HepG2 (cell line): ENCODE data around the gene SULT4A1. TPM values are rescaled to one million over a fixed set of nuclear protein-coding genes. Genes with fewer than 3 reads are reported as not detected.

Source experiments
- ATAC-seq: fragments of 200-7000 bp; cut with Tn5 transposase; 3 replicates; pipeline ENCODE4 v1.9.1; 2020; ENCODE audit warnings: mild to moderate bottlenecking, moderate library complexity
- BruUV-seq: library from RNA; stranded (reverse); fragments of 400-500 nt; replicated peaks from 2 replicates; lab custom pipeline; 2021; lab: Mats Ljungman, UMichigan
- CTCF ChIA-PET: fragments of 300-600 bp; formaldehyde crosslinking; extraction: SDS; loops from one replicate; lab custom pipeline; 2021; ENCODE audit warnings: low total read pairs, inconsistent platforms, low intra/inter-chr PET ratio; lab: Yijun Ruan, JAX
- POLR2A ChIA-PET: fragments of 350-600 bp; sonication (Branson Sonifier 250); formaldehyde crosslinking; loops from one replicate; lab custom pipeline; 2020; ENCODE audit warnings: antibody characterized with exemption, inconsistent platforms; lab: Yijun Ruan, JAX
- DNase-seq: peaks from one replicate; pipeline ENCODE4 v3.0.0-alpha.2; 2015; ENCODE audit warnings: low spot score
- FAIRE-seq: peaks from 3 replicates; lab custom pipeline; 2011; peaks lifted over from hg19 to GRCh38; lab: Jason Lieb, UNC
- H2AFZ ChIP-seq: one replicate; pipeline ENCODE4 v1.6.1; 2011; ENCODE audit warnings: low read length, inconsistent platforms
- H3K27ac ChIP-seq: fragments of 300-600 bp; 3 replicates; pipeline ENCODE4 v1.8.0; 2011; ENCODE audit warnings: mixed run types, mild to moderate bottlenecking, mixed read lengths, low read length, inconsistent platforms; ENCODE audit not compliant: insufficient read depth; ENCODE audit errors: extremely low read length
- H3K27me3 ChIP-seq, 2 experiments: fragments of 200-600 bp in 1 of 2; 2 replicates in 1 of 2; 3 replicates in 1 of 2; pipeline versions ENCODE4 v1.6.0 to v1.8.0; 2011; ENCODE audit warnings: low read length in 2 of 2, mild to moderate bottlenecking in 2 of 2, moderate library complexity in 2 of 2, inconsistent platforms in 1 of 2; ENCODE audit not compliant: insufficient read depth in 2 of 2, control insufficient read depth in 1 of 2
- H3K36me3 ChIP-seq, 2 experiments: fragments of 200-600 bp in 1 of 2; replicated peaks in 1 of 2; 2 replicates in 1 of 2; 3 replicates in 1 of 2; pipeline versions ENCODE4 v1.5.1 to v1.8.0; 2011; ENCODE audit warnings: low read length in 2 of 2, inconsistent platforms in 1 of 2; ENCODE audit not compliant: insufficient read depth in 2 of 2, control insufficient read depth in 1 of 2
- H3K4me1 ChIP-seq: 2 replicates; pipeline ENCODE4 v1.5.1; 2012; ENCODE audit warnings: low read length, inconsistent platforms; ENCODE audit not compliant: insufficient read depth
- H3K4me2 ChIP-seq: 2 replicates; pipeline ENCODE4 v1.6.0; 2011; ENCODE audit warnings: low read depth, low read length, inconsistent platforms
- H3K4me3 ChIP-seq, 3 experiments: fragments of 200-600 bp in 1 of 3; sonication (generic), shearing (Covaris generic) in 1 of 3; replicated peaks in 1 of 3; 2 replicates each; pipeline ENCODE4 v1.5.1; 2011 to 2016; ENCODE audit warnings: low read length in 3 of 3, inconsistent platforms in 2 of 3, low read depth in 2 of 3, mild to moderate bottlenecking in 2 of 3, control low read depth in 1 of 3, mixed read lengths in 1 of 3; ENCODE audit not compliant: insufficient read depth in 1 of 3
- H3K79me2 ChIP-seq: one replicate; pipeline ENCODE4 v1.6.1; 2011; ENCODE audit warnings: low read length, inconsistent platforms; ENCODE audit not compliant: insufficient read depth
- H3K9ac ChIP-seq: 2 replicates; pipeline ENCODE4 v1.6.0; 2011; ENCODE audit warnings: mild to moderate bottlenecking, low read depth, low read length, inconsistent platforms; ENCODE audit not compliant: insufficient read depth
- H3K9me3 ChIP-seq: 2 replicates; pipeline ENCODE4 v1.5.1; 2012; ENCODE audit warnings: mild to moderate bottlenecking, low read length
- H4K20me1 ChIP-seq: 2 replicates; pipeline ENCODE4 v1.6.0; 2011; ENCODE audit warnings: inconsistent platforms, mild to moderate bottlenecking, low read length, moderate library complexity; ENCODE audit not compliant: insufficient read depth
- ARNT ChIP-seq: fragments of 450-650 bp; IDR thresholded peaks from 2 replicates; pipeline ENCODE4 v1.6.1; 2017
- CREB1 ChIP-seq, 2 experiments: fragments of 450-650 bp in 1 of 2; IDR thresholded peaks; 2 replicates each; pipeline ENCODE4 v1.6.1; 2016 to 2017; ENCODE audit warnings: control low read depth in 1 of 2, mild to moderate bottlenecking in 1 of 2, missing compliant biosample characterization in 1 of 2, missing genetic modification characterization in 1 of 2
- FLYWCH1 ChIP-seq: sonication (generic); formaldehyde crosslinking; IDR thresholded peaks from 2 replicates; pipeline ENCODE4 v1.8.1; 2023; ENCODE audit warnings: mild to moderate bottlenecking, missing genetic modification reagents
- FOXM1 ChIP-seq: sonication (generic); formaldehyde crosslinking; IDR thresholded peaks from 2 replicates; pipeline ENCODE4 v1.5.0; 2020; ENCODE audit warnings: missing genetic modification reagents
- HCFC1 ChIP-seq: fragments of 150-350 bp; IDR thresholded peaks from 2 replicates; pipeline ENCODE4 v1.6.1; 2014; ENCODE audit warnings: low read depth, low read length
- HNRNPK ChIP-seq: fragments of 200-400 bp; formaldehyde crosslinking; IDR thresholded peaks from 2 replicates; pipeline ENCODE4 v1.6.1; 2018; ENCODE audit warnings: low read length, low read depth, moderate library complexity, mild to moderate bottlenecking; ENCODE audit not compliant: poor library complexity, severe bottlenecking
- HOXA3 ChIP-seq: sonication (generic); formaldehyde crosslinking; IDR thresholded peaks from 2 replicates; pipeline ENCODE4 v1.5.0; 2020; ENCODE audit warnings: missing genetic modification reagents
- JUNB ChIP-seq: sonication (generic); formaldehyde crosslinking; IDR thresholded peaks from 2 replicates; pipeline ENCODE4 v1.8.0; 2022; ENCODE audit warnings: missing genetic modification reagents, mild to moderate bottlenecking, borderline replicate concordance
- MTA1 ChIP-seq: sonication (generic); formaldehyde crosslinking; IDR thresholded peaks from 2 replicates; pipeline ENCODE4 v1.4.0; 2020; ENCODE audit warnings: missing genetic modification reagents, mild to moderate bottlenecking, borderline replicate concordance
- PLRG1 ChIP-seq: fragments of 450-650 bp; conservative IDR thresholded peaks from 2 replicates; pipeline ENCODE4 v1.6.1; 2016
- ZFP36L2 ChIP-seq: sonication (generic); formaldehyde crosslinking; IDR thresholded peaks from 2 replicates; pipeline ENCODE4 v1.4.0; 2020; ENCODE audit warnings: missing genetic modification reagents
- ZNF232 ChIP-seq: sonication (generic); formaldehyde crosslinking; IDR thresholded peaks from 2 replicates; pipeline ENCODE4 v1.4.0; 2020; ENCODE audit warnings: missing genetic modification reagents, borderline replicate concordance
- ZNF253 ChIP-seq: sonication (generic); formaldehyde crosslinking; IDR thresholded peaks from 2 replicates; pipeline ENCODE4 v1.8.0; 2022; ENCODE audit warnings: mild to moderate bottlenecking, missing genetic modification reagents, borderline replicate concordance
- ZNF878 ChIP-seq: sonication (generic); formaldehyde crosslinking; IDR thresholded peaks from 2 replicates; pipeline ENCODE4 v1.8.1; 2023; ENCODE audit warnings: mild to moderate bottlenecking, missing genetic modification reagents, moderate library complexity
- WGBS: methylation state at CpG from one replicate; pipeline ENCODE4 v1.1.6; 2017; ENCODE audit warnings: low lambda C conversion rate; 5-methylcytosine and 5-hydroxymethylcytosine counted together
- in situ Hi-C: cut with HindIII; loops from 2 replicates; pipeline ENCODE4 v1.10.0; 2017; ENCODE audit warnings: low pct_unique_long_range_greater_than_20kb; ENCODE audit not compliant: extremely low pct_ligation_motif_present
- intact Hi-C: fragments of 100-400 bp; cut with micrococcal nuclease; formaldehyde crosslinking; loops from one replicate; pipeline ENCODE4 v1.10.0; 2022; ENCODE audit not compliant: unreplicated experiment
- polyA plus RNA-seq, 8 experiments: library from polyadenylated mRNA; depleted of rRNA in 3 of 8; stranded (reverse) in 7 of 8; unstranded in 1 of 8; fragments of >200 nt; fragmentation: Illumina TruSeq in 4 of 8; extraction: Trizol in 4 of 8; gene quantifications; 2 replicates each; pipeline versions ENCODE4 v1.2.1 to v1.2.3, GENCODE V29; 2011 to 2016; ENCODE audit warnings: low read depth in 4 of 8, missing spikeins in 1 of 8, mixed read lengths in 1 of 8; ENCODE audit not compliant: insufficient read depth in 1 of 8
- total RNA-seq, 5 experiments: library from RNA; depleted of rRNA; stranded (reverse); fragments of >200 nt; fragmentation: Illumina TruSeq; extraction: Trizol; gene quantifications; 2 replicates each; pipeline ENCODE4 v1.2.3, GENCODE V29; 2016; ENCODE audit warnings: low read depth in 1 of 5
- TF ChIP-seq, protein P1 (sequence below): sonication (generic); formaldehyde crosslinking; conservative IDR thresholded peaks from 2 replicates; pipeline ENCODE4 v1.4.0; 2020; ENCODE audit warnings: missing genetic modification reagents
- TF ChIP-seq, protein P2 (sequence below): sonication (generic); formaldehyde crosslinking; IDR thresholded peaks from 2 replicates; pipeline ENCODE4 v1.4.0; 2020; ENCODE audit warnings: missing genetic modification reagents
- TF ChIP-seq, protein P3 (sequence below): sonication (generic); formaldehyde crosslinking; IDR thresholded peaks from 2 replicates; pipeline ENCODE4 v1.4.0; 2020; ENCODE audit warnings: mild to moderate bottlenecking, low read depth, missing genetic modification reagents

SULT4A1 gene
- total and polyA plus RNA-seq, 2 of the 13 experiments (the other 11 are each of a cell fraction or from before 2014, with no cell fraction given) = not detected

DNA sequence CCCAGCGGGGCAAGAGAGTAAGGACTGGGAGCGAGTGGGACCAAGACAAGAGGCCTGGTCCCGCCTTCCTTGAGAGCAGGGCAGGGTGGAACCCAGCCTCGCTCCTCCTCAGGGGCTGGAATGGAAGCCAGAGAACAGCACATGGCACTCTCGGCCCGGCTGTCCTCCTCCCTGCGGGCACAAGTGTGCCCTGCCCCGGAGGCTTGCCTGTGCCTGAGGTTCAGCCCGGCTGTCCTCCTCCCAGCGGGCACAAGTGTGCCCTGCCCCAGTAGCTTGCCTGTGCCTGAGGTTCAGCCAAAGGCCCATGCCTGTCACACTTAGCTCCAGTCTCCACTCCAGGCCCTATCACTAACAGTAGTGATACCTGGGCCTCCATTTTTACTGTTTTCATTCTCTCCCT is 24.2 kb downstream of the SULT4A1 start (continued):
- TF ChIP-seq, protein P1, sequence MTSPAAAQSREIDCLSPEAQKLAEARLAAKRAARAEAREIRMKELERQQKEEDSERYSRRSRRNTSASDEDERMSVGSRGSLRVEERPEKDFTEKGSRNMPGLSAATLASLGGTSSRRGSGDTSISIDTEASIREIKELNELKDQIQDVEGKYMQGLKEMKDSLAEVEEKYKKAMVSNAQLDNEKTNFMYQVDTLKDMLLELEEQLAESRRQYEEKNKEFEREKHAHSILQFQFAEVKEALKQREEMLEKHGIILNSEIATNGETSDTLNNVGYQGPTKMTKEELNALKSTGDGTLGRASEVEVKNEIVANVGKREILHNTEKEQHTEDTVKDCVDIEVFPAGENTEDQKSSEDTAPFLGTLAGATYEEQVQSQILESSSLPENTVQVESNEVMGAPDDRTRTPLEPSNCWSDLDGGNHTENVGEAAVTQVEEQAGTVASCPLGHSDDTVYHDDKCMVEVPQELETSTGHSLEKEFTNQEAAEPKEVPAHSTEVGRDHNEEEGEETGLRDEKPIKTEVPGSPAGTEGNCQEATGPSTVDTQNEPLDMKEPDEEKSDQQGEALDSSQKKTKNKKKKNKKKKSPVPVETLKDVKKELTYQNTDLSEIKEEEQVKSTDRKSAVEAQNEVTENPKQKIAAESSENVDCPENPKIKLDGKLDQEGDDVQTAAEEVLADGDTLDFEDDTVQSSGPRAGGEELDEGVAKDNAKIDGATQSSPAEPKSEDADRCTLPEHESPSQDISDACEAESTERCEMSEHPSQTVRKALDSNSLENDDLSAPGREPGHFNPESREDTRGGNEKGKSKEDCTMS (CRISPR knock-in tag) = no peak
- TF ChIP-seq, protein P2, sequence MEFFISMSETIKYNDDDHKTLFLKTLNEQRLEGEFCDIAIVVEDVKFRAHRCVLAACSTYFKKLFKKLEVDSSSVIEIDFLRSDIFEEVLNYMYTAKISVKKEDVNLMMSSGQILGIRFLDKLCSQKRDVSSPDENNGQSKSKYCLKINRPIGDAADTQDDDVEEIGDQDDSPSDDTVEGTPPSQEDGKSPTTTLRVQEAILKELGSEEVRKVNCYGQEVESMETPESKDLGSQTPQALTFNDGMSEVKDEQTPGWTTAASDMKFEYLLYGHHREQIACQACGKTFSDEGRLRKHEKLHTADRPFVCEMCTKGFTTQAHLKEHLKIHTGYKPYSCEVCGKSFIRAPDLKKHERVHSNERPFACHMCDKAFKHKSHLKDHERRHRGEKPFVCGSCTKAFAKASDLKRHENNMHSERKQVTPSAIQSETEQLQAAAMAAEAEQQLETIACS (CRISPR knock-in tag) = no peak
- no peak for TF ChIP-seq HNRNPK
- TF ChIP-seq ZNF253 (CRISPR knock-in tag) = no peak
- no peak for TF ChIP-seq HOXA3 (CRISPR knock-in tag)
- TF ChIP-seq MTA1 (CRISPR knock-in tag) = no peak

DNA sequence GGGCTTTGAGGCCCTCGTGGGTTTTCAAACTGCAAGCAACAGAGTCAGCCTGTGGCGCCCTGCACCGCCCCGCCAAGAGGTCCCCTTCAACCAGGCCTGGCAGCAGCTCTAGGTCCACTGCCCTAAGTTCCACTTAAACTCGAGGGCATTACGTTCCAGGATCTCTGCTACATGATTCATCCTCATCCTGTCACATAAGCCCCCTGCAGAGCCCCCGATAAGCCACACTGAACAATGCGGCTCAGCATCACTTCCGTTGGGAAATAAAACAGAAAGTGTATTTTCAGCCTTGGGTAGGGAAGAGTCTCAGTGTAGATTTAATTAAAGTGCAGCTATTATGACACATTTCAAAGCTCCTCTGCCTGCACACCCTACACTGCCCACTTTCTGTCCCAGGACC is 24.6 kb downstream of the SULT4A1 start:
- no TSS peak for BruUV-seq
- Histone ChIP-seq H3K36me3 (no peaks in the 10 kb centered on the region), H3K4me3 (no peak overlapping the region), H2AFZ (no peak overlapping the region), H3K9me3 (no peaks in the 10 kb centered on the region), H3K9ac (no peak overlapping the region), H4K20me1 (peaks cover 2% of the 10 kb centered on the region; the same call in 1 of the 2 replicates)
- FAIRE-seq (no peak), ATAC-seq (no peak)
- CTCF ChIA-PET = no interaction called here
- TF ChIP-seq ZNF878 (no peak), ZNF232 (no peak), CREB1 (IDR thresholded peaks at IDR 0.05) (no peak), CREB1 (CRISPR knock-in tag; IDR thresholded peaks at IDR 0.05) (no peak), FOXM1 (CRISPR knock-in tag) (no peak), PLRG1 (no peak), ZFP36L2 (CRISPR knock-in tag) (no peak), JUNB (CRISPR knock-in tag) (no peak), ARNT (no peak), HCFC1 (no peak), FLYWCH1 (CRISPR knock-in tag) (no peak)
- TF ChIP-seq, protein P3, sequence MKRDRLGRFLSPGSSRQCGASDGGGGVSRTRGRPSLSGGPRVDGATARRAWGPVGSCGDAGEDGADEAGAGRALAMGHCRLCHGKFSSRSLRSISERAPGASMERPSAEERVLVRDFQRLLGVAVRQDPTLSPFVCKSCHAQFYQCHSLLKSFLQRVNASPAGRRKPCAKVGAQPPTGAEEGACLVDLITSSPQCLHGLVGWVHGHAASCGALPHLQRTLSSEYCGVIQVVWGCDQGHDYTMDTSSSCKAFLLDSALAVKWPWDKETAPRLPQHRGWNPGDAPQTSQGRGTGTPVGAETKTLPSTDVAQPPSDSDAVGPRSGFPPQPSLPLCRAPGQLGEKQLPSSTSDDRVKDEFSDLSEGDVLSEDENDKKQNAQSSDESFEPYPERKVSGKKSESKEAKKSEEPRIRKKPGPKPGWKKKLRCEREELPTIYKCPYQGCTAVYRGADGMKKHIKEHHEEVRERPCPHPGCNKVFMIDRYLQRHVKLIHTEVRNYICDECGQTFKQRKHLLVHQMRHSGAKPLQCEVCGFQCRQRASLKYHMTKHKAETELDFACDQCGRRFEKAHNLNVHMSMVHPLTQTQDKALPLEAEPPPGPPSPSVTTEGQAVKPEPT (CRISPR knock-in tag) = no peak
- TF ChIP-seq, all 625 proteins: peak for 0
- no peak for DNase-seq
- H3K27ac ChIP-seq = no peak overlapping the region
- intact Hi-C loops = no loop called here
- no peak overlapping the region for H3K4me2 ChIP-seq
- H3K4me1 ChIP-seq = no peaks in the 10 kb centered on the region
- H3K79me2 ChIP-seq = no peaks in the 10 kb centered on the region
- 40% methylated on average over 1 of the region's 9 CpGs for WGBS
- in situ Hi-C loops = no loop called here
- H3K27me3 ChIP-seq = peaks cover 3 to 29% of the 10 kb centered on the region in 2 experiments; a peak in 4 of 5 replicates
- POLR2A ChIA-PET = no interaction called here
